Pancreas (tissue), 10 donors: ENCODE data around the gene LMOD3. TPM values are rescaled to one million over a fixed set of nuclear protein-coding genes. Genes with fewer than 3 reads are reported as not detected.

Experiments
- ATAC-seq, 4 donors: fragments of 200-7000 bp; cut with Tn5 transposase; one replicate each; pipeline versions ENCODE4 v1.8.0 to v1.9.1; 2020; ENCODE audit warnings: mild to moderate bottlenecking in 4 of 4, moderate library complexity in 4 of 4
- DNase-seq, 6 donors: peaks; one replicate each; pipeline ENCODE4 v3.0.0-alpha.2; 2020
- FAIRE-seq: peaks from 2 replicates; lab custom pipeline; 2012; peaks lifted over from hg19 to GRCh38; lab: Jason Lieb, UNC
- H3K27ac ChIP-seq, 4 donors: fragments of 200-600 bp; sonication (generic); 1 replicate in 3 of 4; 2 replicates in 1 of 4; pipeline versions ENCODE4 v1.5.0 to v1.8.0; 2020
- H3K27me3 ChIP-seq, 4 donors: fragments of 200-600 bp; one replicate each; pipeline ENCODE4 v1.8.0; 2021
- H3K36me3 ChIP-seq, 3 donors: fragments of 200-600 bp; sonication (generic) in 1 of 3; one replicate each; pipeline versions ENCODE4 v1.5.0 to v1.8.0; 2020 to 2021
- H3K4me1 ChIP-seq, 3 donors: fragments of 200-600 bp; one replicate each; pipeline ENCODE4 v1.8.0; 2021
- H3K4me3 ChIP-seq, 4 donors: fragments of 200-600 bp; sonication (generic) in 2 of 4; one replicate each; pipeline versions ENCODE4 v1.5.0 to v1.8.0; 2020 to 2021
- H3K9me3 ChIP-seq, 4 donors: fragments of 200-600 bp; one replicate each; pipeline ENCODE4 v1.8.0; 2021
- CTCF ChIP-seq, 4 donors: fragments of 200-600 bp; sonication (generic) in 3 of 4; IDR thresholded peaks; one replicate each; pipeline versions ENCODE4 v1.5.0 to v1.8.0; 2021; ENCODE audit warnings: antibody characterized with exemption in 4 of 4
- WGBS, 2 donors: extraction: QIAGEN DNeasy Blood & Tissue Kit; methylation state at CpG; one replicate each; pipeline ENCODE4 v1.1.7; 2013; 5-methylcytosine and 5-hydroxymethylcytosine counted together
- intact Hi-C, 3 donors: fragments of 100-400 bp; cut with DNase I; formaldehyde crosslinking; loops; one replicate each; pipeline versions ENCODE4 v1.11.1 to v1.14.2; 2022
- polyA plus RNA-seq, 2 donors: library from polyadenylated mRNA; stranded (reverse); fragments of 200-250 nt; gene quantifications; one replicate each; pipeline ENCODE4 v1.2.3, GENCODE V29; 2013
- total RNA-seq, 6 donors: library from RNA; stranded (reverse); fragmentation: NEBNext Ultra II Directional in 4 of 6; extraction: Animal tissue kit (Norgen Biotek cat#: 25700) in 4 of 6; gene quantifications; one replicate each; pipeline versions ENCODE4 v1.2.1 to v1.2.4, GENCODE V29; 2021 to 2023
- donor health status: healthy with polysubstance abuse.
- donor health status: DM: no; HTN: no; CAD: no; lungs with moderate emphysema.
- donor health status: DM: no; HTN: no; CAD: no.
- donor health status: control.
- donor health status: control.
- donor health status: Bipolar disorder and iron deficiency.
- donor health status: DM: yes; HTN: yes; CAD: no.
- donor health status: DM: no; HTN: no; CAD: no.
- donor health status: DM: no; HTN: no; CAD: no.
- donor health status: DM: yes; HTN: yes; CAD: no.

Gene LMOD3
- total and polyA plus RNA-seq, 8 donors: 0.08 TPM; not detected in 7

- Histone ChIP-seq H3K36me3 (no peaks in the 10 kb centered on the region), H3K4me1 (no peaks in the 10 kb centered on the region), H3K27ac (no peak overlapping the region), H3K9me3 (no peaks in the 10 kb centered on the region), H3K4me3 (no peak overlapping the region), H3K27me3 (no peaks in the 10 kb centered on the region)
- TF ChIP-seq CTCF (IDR thresholded peaks at IDR 0.05): no peak
- no peak for DNase-seq
- FAIRE-seq: no peak
- ATAC-seq: no peak
- WGBS, 2 donors: 14 to 19% methylated on average over 1 of the region's 1 CpG
- intact Hi-C loops: no loop called here
Measured at GRCh38 chr3:69129531-69129930, 7.1 kb upstream of the LMOD3 start.

- H3K9me3 ChIP-seq: no peaks in the 10 kb centered on the region
- FAIRE-seq (no peak), DNase-seq (no peak), ATAC-seq (no peak)
- no peaks in the 10 kb centered on the region for H3K4me1 ChIP-seq
- no peak overlapping the region for H3K27ac ChIP-seq
- H3K27me3 ChIP-seq: no peaks in the 10 kb centered on the region
- no peak for TF ChIP-seq CTCF (IDR thresholded peaks at IDR 0.05)
- H3K4me3 ChIP-seq: no peak overlapping the region
- intact Hi-C loops: no loop called here
- H3K36me3 ChIP-seq: no peaks in the 10 kb centered on the region
Measured at GRCh38 chr3:69128509-69128908, 6.1 kb upstream of the LMOD3 start.

- 57 to 87% methylated on average over 2 of the region's 2 CpGs for WGBS, 2 donors
- no peak for TF ChIP-seq CTCF (IDR thresholded peaks at IDR 0.05)
- FAIRE-seq: no peak
Measured at GRCh38 chr3:69126999-69127398, 4.6 kb upstream of the LMOD3 start.

GRCh38 chr3:69126216-69126615 is 3.8 kb upstream of the LMOD3 start:
- no peaks in the 10 kb centered on the region for H3K4me1 ChIP-seq
- 68 to 87% methylated on average over 3 of the region's 3 CpGs for WGBS, 2 donors
- FAIRE-seq: no peak
- H3K36me3 ChIP-seq: no peaks in the 10 kb centered on the region
- no peak for DNase-seq
- H3K27ac ChIP-seq: no peak overlapping the region
- no peak for TF ChIP-seq CTCF (IDR thresholded peaks at IDR 0.05)
- no peaks in the 10 kb centered on the region for H3K27me3 ChIP-seq
- no peak for ATAC-seq
- no peaks in the 10 kb centered on the region for H3K9me3 ChIP-seq
- intact Hi-C loops: no loop called here
- H3K4me3 ChIP-seq: no peak overlapping the region

More at GRCh38 chr3:69126999-69127398, 4.6 kb upstream of the LMOD3 start:
- Histone ChIP-seq H3K27me3 (no peaks in the 10 kb centered on the region), H3K36me3 (no peaks in the 10 kb centered on the region), H3K27ac (no peak overlapping the region), H3K4me3 (no peak overlapping the region), H3K4me1 (no peaks in the 10 kb centered on the region), H3K9me3 (no peaks in the 10 kb centered on the region)
- intact Hi-C loops: no loop called here
- no peak for DNase-seq
- ATAC-seq: no peak

GRCh38 chr3:69121950-69122349 is 445 bp downstream of the LMOD3 start:
- no peak overlapping the region for H3K27ac ChIP-seq
- WGBS, 2 donors: 41 to 55% methylated on average over 8 of the region's 8 CpGs
- H3K4me1 ChIP-seq: no peaks in the 10 kb centered on the region
- TF ChIP-seq CTCF (IDR thresholded peaks at IDR 0.05): no peak
- no peaks in the 10 kb centered on the region for H3K36me3 ChIP-seq
- DNase-seq (no peak), ATAC-seq (no peak), FAIRE-seq (no peak)
- no peaks in the 10 kb centered on the region for H3K9me3 ChIP-seq
- H3K27me3 ChIP-seq: no peaks in the 10 kb centered on the region
- no peak overlapping the region for H3K4me3 ChIP-seq
- intact Hi-C loops: no loop called here
